Measurements from ENCODE around the gene ZFP42.
"Not testable (repeated sequence)": the region's sequence is repeated elsewhere in the genome, so short reads cannot be mapped to it uniquely, and the experiment has no call there.

The ZFP42 gene
- total RNA-seq: 0 reads per million in 4 donors

GRCh38 chr4:187995322-187996207, at the start of gene ZFP42:
ZFP42 (plus strand) TSS chr4:187995771; CDS start chr4:188002808, 7,037 bp downstream.
- no peak for DNase-seq

GRCh38 chr4:187961171-187961570, 34.4 kb upstream of the ZFP42 start:
- DNase-seq: no peak

DNA sequence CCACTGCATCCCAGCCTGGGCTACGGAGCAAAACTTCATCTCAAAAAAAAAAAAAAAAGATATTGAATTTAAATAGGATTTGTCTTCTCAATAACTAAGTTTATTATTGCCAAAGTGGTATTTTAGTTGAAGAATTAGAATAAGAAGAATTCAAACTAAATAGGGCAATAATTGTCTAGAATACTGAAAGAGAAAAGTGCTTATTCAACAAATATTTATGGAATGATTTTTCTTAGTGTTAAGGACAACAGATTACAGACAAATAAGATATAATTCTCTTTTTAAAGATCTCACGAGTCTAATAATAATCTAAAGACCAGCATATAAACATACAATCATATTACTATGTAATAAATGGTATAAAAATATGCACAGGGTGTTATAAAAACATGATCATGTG, 33.6 kb upstream of the ZFP42 start:
- no peak for DNase-seq

GRCh38 chr4:187962926-187963325, 32.6 kb upstream of the ZFP42 start:
- DNase-seq: no peak

DNA sequence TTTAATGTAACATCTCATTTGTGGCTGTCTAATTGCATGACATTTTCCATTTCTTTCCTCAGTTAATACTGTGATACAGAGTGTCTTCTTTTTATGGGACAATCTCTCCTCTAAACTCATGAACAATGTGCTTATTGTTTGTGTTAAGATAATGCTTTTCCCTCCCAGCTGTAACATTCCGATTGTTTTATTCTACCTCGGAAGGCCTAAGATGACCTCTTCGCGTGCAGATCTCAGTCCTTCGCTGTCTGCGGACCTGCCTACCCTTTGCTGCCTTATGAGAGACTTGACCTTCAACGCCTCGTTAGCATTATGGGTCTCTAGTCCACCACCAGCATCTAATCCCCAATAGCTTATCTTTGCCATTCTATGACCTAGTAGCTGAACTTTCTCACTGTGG, 29.8 kb upstream of the ZFP42 start:
- no peak for DNase-seq

DNA sequence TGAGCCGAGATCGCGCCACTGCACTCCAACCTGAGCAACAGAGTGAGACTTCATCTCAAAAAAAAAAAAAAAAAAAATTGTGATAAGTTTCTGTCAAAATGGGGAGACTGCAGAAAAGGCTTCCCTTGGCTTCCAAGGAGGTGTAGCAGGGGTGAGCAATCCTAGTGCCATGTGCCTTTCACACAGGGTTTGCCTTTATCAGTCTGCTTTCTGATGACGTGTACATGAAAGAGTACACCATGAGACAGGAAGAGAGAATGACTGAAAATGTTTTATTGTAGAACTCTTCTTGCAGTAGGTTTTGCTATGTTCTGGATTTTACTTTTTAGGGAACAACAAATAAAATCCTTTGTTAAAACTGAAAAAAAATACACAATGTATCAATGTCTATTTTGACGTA, 23.4 kb upstream of the ZFP42 start:
- DNase-seq: no peak

DNA sequence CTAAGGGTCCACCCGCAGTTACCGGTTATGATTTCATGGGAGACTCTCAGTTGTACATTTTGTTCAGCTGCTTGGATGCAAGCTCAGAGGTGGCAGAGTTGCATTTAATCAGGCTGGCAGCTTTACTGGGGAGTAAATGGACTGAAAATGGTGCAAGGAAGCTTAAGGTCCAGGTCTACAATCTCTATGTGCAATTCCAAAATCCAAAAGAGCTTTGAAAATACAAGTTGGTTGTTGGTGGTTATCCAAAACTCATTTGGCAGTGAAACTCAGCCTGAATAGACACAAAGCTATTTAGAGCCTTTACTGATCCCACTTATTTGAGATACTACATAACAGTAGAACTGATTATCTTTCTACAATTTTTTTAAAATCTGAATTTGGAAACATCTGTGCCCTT, 11.8 kb upstream of the ZFP42 start:
- no peak for DNase-seq

- no peak for DNase-seq
These were observed 2.6 kb upstream of the ZFP42 start for GRCh38 chr4:187992971-187993370.

DNA sequence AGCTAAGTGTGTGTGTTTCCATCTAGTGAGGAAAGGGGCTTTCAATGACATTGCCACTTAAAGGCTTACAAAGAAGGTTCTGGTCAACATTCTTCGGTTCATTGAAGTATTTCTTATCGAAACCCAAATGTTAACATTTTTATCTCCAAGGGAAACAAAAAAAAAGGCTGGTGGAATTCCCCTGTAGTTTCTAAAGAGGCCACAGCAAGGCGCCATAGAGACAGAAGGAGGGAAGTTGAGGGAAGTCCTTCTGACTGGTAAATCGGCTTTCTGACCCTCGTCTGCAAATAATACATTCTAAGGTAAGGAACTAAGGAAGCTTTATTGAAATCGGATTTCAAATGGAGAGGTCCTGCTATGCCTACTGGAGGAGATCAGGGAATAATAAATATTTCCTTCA, 1.7 kb upstream of the ZFP42 start:
- DNase-seq: no peak

DNA sequence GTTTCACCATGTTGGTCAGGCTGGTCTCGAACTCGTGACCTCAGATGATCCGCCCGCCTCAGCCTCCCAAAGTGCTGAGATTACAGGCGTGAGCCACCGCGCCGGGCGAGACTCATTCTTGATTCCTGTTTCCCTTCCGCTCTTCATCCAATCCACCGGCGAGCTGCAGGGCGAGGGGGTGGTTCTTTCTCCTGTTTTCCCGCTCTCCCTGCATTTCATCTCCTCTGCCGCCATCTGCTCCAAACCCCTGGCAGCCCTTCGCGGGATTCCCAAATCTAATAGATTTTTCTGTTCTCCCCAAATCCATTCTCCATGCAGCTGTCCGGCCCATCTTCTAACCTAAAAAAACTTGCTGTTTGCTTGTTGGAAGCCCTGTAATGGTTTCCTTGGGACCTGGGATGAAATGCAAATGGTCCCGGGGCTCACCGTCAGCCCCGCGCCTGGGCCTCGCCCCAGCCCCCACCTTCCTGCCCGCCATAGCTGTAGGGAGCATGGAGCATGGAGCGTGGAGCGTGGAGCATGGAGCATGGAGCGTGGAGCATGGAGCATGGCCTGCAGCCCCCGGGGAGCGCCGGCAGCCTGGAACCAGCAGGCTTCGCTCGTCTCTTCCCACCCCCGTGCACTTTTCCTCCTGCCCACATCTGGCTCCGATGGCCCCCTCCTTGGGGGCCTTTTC, 1.1 kb downstream of the ZFP42 start:
- DNase-seq: no peak

- DNase-seq: not testable (repeated sequence)
These were observed 2.4 kb downstream of the ZFP42 start for GRCh38 chr4:187997991-187998390.

- no peak for DNase-seq
These were observed 3.9 kb downstream of the ZFP42 start for GRCh38 chr4:187999406-187999932.

DNA sequence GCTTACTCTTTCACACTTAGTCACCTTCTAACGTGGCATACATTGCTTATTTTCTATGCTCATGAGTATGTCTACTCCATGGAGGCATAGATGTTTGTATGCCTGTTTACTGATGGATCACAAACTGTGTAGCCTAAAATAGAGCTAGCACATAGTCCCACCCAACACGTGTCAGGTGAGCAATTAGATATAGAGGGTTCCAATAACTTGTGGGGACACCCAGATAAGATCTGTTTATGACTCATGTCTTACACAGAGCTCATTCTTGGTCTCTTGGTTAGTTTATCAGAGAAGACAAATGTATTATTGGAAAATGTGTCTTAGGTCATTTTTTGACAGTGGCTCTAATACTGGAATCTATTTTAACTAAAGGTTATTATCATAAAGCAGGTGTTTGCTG, 6.8 kb downstream of the ZFP42 start:
- DNase-seq: no peak

DNA sequence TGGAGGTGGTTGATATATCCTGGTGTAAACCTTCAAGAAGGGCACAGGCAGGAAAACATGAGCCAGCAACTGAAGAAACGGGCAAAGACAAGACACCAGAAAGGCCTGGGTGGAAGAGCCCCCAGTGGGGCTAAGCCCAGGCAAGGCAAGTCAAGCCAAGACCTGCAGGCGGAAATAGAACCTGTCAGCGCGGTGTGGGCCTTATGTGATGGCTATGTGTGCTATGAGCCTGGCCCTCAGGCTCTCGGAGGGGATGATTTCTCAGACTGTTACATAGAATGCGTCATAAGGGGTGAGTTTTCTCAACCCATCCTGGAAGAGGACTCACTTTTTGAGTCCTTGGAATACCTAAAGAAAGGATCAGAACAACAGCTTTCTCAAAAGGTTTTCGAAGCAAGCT, 7.2 kb downstream of the ZFP42 start:
- no peak for DNase-seq

GRCh38 chr4:188005561-188005960, 10.0 kb downstream of the ZFP42 start:
- no peak for DNase-seq

DNA sequence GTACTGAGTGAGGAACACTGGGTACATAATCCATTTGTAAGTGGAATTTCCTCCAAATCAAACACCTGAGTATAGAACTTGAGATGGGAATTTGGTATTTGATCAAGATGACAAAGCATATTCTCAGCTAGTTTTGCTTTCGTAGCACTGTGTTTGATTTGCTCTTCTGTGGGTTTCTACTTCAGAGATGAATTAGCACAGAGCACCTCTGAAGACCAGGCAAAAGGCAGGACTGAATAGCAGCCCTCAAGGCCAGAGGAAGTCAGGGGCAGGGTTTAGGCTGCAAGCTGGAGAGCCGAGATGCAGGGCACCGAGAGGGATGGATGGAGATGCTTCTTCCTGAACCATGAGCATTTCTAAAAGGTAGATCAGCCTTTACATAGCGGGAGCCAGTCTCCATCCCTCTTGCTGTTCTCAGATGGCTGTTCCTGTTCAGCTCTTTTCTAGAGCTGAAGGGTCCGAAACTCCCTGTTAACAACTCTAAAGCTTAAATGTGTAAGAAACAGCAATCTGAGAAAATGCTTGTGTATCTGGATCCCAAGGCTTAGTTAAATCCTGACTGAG, 10.8 kb downstream of the ZFP42 start:
- DNase-seq: no peak

- no peak for DNase-seq
These were observed 12.8 kb downstream of the ZFP42 start for GRCh38 chr4:188008377-188008776.

DNA sequence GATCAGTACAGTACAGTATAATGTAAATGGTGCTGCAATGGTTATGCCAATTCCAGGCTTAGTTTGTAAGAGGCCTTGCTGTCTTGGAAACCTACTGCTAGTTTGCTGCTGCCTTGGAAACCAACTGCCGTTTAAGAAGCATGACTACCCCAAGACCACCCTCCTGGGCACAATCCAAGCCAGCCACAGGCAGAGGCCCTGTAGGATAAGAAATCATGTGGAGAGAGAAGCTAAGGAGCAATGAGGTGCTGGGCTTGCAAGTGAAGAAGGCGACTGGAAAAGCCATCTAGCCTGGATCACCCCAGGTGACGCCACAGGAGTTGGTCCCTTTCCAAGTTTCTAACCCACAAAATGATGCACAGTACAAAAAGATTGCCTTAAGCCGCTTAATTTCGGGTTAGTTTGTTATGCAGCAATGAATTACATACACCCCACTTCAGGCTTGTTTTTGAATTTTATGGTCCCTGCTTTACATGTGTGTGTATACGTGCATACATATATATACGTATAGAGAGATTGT, 16.9 kb downstream of the ZFP42 start:
- no peak for DNase-seq

DNA sequence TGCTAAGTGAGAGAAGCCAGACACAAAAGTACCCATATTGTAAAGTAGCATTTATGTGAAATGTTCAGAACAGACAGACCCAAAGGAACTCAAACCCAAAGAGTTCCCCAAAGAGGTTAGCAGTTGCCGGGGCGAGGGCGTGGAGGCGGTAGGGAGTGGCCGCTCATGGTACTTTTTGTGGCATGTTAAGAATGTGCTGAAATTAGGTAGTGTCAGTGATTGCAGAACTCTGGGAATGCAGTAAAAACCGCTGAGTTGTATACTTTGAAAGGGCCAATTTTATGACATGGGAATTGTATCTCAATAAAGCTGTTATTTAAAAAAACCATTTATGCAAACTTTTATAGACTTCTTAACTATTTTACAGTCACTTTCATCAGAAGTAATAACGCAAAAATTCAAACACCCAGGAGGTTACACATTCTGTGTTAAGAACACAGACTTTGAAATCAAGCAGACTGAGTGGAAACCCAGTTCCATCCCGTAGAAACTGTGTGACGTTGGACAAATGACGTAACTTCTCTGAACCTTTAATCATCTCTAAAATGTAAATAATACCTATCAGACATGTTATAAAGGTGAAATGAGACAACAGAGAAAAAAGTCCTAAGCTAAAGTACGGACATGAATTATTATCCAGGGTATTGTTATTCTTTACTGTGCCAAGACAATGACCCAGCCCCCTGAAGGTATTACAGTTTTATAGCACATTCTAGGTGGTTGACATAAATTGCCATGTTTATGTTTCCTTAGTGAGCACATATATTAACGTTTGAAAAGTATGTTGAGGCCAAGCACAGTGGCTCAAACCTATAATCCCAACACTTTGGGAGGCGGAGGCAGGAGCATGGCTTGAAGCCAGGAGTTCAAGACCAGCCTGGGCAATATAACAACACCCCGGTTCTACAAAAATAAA, 19.7 kb downstream of the ZFP42 start:
- DNase-seq: no peak

DNA sequence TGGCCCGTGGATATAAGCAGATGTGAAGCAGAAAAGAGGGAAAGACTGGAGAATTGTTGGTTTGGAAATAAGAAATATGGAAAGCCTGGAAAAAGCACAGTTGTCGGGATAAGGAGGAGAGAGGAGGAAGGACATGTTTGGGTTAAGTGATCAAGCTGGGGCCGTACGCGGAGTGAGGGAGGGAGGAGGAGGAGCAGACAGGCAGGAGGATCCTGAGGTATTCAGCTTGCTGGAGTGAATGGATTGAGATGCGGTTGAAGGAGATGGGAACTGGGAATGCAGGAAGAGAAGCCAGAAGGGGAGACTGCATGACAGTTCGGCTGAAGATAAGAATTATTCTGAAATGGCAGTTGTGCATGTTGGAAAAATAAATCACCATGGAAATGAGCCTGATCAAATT, 21.2 kb downstream of the ZFP42 start:
- no peak for DNase-seq

GRCh38 chr4:188018262-188018661, 22.7 kb downstream of the ZFP42 start:
- no peak for DNase-seq

DNA sequence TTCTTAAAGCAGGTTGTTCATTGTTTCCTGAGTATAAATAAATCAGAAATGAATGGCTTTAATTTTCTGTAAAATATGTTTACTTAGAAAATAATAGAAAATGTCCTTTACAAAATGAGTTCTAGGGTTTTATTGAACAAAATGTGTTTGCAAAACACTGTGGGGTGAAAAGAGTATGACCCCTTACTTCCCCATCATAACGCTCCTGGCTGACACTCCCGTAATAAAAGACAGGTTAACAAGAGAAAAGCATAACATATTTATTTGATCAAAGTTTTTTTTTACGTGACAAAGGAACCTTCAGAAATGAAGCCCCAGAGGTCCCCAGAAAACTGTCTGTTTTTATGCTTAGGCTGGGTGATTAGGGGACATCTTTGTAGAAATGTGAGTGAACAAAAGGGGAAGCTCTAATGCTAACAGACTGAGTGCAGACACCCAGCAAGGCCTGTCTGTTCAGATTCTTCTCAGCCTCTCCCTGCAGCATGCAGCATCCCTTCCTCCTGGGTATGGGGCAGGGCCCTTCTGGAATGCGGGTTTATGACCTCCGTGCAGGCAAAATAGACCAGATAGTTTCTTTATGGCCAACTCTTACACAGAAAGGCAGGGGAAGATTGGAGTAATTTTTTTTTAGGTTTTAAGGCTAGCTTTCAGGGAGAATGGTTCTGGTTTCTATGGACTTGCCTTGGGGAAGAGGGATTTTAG, 26.1 kb downstream of the ZFP42 start:
- no peak for DNase-seq

Measured in T-helper 1 cell (primary cell).